KBM-7 (cell line): Measurements from ENCODE around the gene CASZ1.

Source experiments
- DNase-seq: peaks from one replicate; pipeline ENCODE4 v3.0.0-alpha.2; 2015
- in situ Hi-C: fragments of 300-500 bp; cut with MboI; formaldehyde crosslinking; loops from 2 replicates; pipeline ENCODE4 v1.14.3; 2020; ENCODE audit warnings: low sequenced_read_pairs, low pct_unique_long_range_greater_than_20kb, mixed read lengths

The CASZ1 gene

DNA sequence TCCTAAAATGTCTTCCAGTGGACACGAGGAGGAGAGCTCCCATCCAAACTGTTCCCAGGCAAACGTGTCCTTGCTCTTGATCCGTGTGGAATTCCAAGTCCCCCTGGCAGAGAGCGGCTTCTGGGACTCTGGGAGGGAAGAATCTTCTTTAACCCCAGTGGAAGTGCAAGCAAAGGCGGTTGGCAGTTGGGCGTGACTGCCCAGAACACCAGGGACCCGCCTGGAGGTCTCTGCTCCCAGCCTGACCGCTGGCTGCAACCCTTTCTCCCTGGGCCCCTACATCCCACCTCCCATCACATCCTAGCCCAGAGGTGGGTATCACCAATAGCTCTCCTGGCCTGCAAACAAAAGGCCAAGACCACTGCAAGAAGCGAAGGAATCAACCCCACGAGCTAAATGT lies 17.8 kb downstream of the CASZ1 start:
- no peak for DNase-seq

DNA sequence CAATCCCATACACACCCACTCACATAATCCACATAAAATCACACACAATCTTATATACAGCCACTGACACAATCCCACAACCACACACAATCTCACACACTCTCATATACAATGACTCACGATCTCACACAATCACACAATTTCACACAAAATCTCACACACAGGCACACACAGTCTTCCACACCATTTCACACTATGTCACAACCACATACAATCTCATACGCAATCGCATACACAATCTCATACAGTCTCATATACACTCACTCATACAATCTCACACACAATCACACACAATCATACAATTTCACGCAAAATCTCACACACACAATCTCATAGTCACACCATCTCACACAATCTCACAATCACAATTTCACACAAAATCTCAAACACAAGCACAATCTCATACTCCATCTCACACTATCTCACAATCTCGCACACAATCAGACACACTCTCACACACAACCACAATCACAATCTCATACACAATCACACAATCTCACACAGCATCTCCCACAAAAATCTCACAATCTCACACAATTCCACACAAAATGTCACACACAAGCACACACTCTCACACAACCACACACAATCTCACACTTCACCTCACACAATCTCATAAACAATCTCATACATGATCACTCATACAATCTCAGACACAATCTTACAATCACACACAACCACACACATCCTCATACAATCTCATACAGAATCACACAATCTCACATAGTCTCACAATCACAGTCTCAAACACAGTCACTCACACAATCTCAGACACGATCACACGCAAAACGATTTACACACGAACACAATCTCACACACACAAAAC lies 18.5 kb downstream of the CASZ1 start:
- in situ Hi-C loops: no loop called here
- no peak for DNase-seq

More for the DNA sequence above, 17.8 kb downstream of the CASZ1 start:
- in situ Hi-C loops: no loop called here

GRCh38 chr1:10776190-10776905 lies 20.1 kb downstream of the CASZ1 start:
- no peak for DNase-seq
- in situ Hi-C loops: no loop called here

DNA sequence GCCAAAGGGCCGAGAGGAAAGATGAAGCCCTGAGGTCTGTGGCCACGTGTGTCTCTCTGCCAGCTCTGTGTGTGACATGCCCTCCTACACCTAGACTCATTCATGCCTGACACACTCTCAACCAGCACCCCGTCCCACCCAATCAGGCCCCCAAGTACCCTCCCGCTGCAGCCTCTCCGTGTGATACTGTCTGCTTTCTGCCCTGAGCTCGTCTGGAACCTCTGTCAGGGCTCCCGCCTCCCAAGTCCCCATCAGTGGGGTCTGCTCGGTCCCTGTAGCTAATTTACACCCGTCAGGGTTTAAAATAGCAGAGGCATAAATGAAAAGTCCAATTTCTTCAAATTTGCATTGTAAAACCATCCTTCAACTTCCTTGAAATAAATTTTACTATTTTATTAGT lies 20.7 kb downstream of the CASZ1 start:
- no peak for DNase-seq
- in situ Hi-C loops: no loop called here

DNA sequence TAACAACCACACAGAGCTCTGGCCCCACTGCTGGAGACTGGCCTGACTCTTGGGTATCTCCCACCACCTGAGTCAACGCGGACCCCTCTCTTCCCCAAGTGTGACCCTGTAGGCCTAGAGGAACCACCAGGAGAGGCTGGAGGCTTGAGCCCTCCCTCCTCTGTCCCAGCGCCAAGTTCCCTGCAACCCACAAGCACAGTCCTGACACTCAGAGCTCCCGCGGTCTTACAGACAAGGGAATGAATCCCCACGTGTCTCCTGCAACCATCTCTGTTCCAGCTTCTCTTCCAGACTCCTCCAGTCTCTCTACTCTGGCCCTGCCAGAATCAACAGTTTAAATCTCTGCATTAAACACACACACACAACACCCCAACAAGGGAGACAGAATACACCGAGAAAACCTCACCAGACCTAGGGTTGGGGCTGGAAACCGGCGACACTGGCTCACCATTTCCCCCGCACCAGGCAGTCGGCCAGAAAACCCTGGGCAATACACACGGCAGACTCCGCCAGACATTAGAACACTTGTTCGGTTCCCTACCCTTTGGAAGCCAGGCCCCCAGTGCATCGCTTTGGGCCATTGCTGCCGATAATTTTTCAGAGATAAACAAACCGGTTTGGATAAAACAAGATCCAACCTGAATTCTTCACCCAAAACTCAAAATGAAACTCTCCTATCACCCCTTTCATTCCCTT lies 21.7 kb downstream of the CASZ1 start:
- no peak for DNase-seq
- in situ Hi-C loops: no loop called here

DNA sequence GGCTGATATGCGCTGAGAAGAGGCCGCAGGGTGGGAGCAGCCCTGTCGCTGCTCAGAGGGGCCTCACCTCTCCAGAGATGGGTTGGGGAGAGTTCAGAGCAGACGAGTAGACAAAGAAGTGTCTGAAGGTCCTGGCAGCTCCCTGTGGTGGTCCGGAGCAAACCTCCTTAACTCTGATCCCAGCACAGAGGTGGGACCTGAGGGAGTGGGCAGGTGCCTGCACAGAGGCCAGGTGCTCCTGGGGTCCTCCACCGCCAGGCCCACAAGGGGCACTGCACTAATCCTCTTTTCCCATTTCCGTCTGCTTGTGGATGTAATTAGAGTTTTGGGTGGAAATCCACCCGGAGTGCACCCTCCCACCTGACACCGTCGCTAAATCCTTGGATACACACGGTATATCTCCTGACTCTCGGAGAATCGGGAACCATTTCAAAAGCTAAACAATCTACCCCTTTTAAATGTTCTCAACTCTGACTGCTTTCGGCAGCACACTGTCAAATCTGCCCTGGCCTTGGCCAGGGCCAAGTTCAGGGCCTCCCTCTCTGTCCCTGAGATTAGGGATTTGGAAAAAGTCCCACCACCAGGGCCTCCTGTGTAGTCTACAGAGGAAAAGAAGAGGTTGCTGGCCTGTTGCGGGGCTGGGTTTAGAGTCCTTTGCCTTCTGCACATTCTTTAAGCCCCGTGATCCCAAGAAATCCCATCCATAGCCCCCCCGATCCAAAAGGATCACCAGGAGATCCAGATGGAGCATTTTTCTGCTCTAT lies 22.4 kb downstream of the CASZ1 start:
- in situ Hi-C loops: no loop called here
- no peak for DNase-seq

DNA sequence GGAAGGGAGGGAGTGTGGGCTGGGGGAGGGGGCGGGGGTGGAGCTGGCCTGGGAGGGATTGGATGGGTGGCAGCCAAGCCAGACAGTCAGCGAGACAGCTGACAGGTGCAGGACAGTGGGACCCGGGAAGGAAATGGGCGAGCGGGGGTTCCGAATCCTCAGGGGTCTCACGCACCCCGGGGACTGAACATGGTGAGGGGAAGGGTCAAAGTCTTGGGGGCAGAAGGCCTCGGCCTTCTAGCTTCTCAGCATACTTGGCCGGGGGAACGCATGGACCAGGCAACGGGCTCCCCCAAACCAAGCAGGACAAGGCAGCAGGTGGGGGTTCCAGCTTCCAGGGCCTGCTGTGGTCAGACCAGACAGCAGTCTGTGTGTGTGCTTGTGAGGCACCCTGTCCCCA lies 23.1 kb downstream of the CASZ1 start:
- DNase-seq: no peak

GRCh38 chr1:10772711-10773110 lies 23.7 kb downstream of the CASZ1 start:
- no peak for DNase-seq
- in situ Hi-C loops: no loop called here

More for the DNA sequence above, 23.1 kb downstream of the CASZ1 start:
- in situ Hi-C loops: no loop called here

DNA sequence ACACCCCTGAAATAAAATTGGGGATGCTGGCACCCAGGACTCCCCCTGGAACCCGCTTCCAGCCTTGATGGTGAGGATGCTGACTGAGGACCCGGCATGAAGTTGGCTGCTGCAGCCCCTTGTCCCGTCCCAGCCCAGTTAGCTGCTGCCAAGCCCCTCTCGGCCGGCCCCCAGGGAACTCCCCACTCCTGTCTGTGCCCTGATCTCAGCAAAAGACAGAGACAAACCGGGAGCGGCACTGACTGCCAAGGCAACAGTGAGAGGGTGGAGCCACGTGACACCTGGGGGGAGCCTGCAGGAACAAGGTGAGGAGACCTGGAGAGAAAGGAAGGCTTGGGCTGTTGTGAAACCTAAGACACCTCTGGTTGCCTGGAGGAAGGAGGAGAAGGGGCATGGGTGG lies 24.7 kb downstream of the CASZ1 start:
- in situ Hi-C loops: no loop called here
- DNase-seq: no peak

GRCh38 chr1:10768552-10768951 lies 27.9 kb downstream of the CASZ1 start:
- no peak for DNase-seq
- in situ Hi-C loops: no loop called here

- in situ Hi-C loops: no loop called here
- no peak for DNase-seq
Measured at GRCh38 chr1:10767282-10767681, 29.2 kb downstream of the CASZ1 start.

DNA sequence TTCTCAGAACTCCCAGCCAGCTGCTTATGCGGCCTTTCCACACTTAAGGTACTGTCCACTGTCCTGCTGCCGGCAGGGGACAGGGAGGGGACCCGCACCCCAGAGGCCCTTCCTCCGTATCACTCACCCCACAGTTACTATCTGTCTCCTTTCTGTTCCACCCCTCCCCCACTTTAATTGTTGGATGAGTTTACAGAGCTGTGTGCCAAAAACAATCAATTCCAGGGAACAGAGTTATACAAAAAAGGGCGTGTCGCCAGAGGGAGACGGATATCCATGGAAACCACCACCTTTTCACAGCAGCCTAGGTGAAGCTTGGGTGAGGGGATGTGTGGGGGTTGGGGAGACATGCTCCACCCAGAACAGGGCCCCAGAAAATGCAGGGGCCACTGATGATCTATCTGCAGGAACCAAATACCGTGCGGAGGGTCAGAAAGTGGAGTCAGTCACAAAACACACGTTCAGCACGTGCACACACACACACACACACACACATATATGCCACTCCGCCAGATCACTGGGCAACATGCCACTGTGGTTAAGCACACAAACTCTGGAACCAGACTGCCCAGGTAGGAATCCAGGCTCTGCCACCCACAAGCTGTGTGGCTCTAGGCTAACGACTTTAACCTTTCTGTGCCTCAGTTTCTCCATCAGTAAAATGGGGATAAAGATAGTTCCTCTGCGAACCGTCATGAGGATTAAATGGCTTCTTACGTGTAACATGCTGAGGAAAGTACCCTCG lies 30.5 kb downstream of the CASZ1 start:
- in situ Hi-C loops: no loop called here
- DNase-seq: no peak

DNA sequence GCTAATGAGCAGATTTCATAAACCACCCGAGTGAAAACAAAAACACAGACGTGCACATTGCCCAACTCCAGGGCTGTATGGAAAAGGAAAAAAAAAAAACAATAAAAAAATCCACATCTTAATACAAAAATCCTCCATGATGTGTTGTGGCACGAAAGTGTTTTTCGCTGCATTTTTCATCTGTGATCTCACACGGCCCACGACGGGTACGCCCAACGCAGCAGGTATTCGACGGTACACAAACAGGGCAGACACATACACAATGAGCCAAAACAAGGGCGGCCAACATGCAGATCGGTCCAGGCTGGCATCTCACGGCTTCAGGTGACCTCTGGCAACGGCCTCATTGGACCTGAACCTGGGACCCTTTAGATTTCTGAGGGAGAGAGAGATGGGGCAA lies 31.1 kb downstream of the CASZ1 start:
- in situ Hi-C loops: no loop called here
- no peak for DNase-seq

GRCh38 chr1:10764296-10764798 lies 32.1 kb downstream of the CASZ1 start:
- DNase-seq: no peak
- in situ Hi-C loops: no loop called here

- DNase-seq: no peak
- in situ Hi-C loops: no loop called here
Measured at GRCh38 chr1:10762875-10763274, 33.6 kb downstream of the CASZ1 start.

DNA sequence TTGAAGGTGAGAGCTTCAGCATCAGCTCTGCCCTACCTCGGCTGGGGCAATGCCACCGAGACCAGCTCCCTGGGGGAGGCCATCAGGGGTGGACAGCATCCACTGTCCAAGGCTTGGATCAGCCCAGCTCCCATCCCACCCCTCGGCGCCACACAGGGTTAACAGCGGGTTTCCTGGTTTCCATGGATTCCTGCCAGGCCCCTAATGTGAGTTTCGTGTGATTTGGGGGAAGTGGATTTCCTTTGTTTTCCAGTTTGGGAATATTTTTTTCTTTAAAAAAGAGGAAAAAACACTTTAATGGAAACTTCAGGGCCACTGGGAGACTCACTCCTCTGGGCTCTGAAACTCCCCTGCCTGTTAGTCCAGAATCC lies 34.3 kb downstream of the CASZ1 start:
- no peak for DNase-seq
- in situ Hi-C loops: no loop called here

GRCh38 chr1:10761503-10762152 lies 34.8 kb downstream of the CASZ1 start:
- DNase-seq: no peak

More at GRCh38 chr1:10761503-10762152, 34.8 kb downstream of the CASZ1 start:
- in situ Hi-C loops: no loop called here
